ENCODE measurements around the gene PPP2R3C. TPM values are rescaled to one million over a fixed set of nuclear protein-coding genes. Genes with fewer than 3 reads are reported as not detected.
A peak's percentile ranks its signal among the peaks of the same experiment; 100 is the strongest.

PPP2R3C gene
- total RNA-seq (10 to 100 TPM; 36.1 to 41.0 TPM), polyA plus RNA-seq (10 to 100 TPM; 58.0 to 70.9 TPM)

DNA sequence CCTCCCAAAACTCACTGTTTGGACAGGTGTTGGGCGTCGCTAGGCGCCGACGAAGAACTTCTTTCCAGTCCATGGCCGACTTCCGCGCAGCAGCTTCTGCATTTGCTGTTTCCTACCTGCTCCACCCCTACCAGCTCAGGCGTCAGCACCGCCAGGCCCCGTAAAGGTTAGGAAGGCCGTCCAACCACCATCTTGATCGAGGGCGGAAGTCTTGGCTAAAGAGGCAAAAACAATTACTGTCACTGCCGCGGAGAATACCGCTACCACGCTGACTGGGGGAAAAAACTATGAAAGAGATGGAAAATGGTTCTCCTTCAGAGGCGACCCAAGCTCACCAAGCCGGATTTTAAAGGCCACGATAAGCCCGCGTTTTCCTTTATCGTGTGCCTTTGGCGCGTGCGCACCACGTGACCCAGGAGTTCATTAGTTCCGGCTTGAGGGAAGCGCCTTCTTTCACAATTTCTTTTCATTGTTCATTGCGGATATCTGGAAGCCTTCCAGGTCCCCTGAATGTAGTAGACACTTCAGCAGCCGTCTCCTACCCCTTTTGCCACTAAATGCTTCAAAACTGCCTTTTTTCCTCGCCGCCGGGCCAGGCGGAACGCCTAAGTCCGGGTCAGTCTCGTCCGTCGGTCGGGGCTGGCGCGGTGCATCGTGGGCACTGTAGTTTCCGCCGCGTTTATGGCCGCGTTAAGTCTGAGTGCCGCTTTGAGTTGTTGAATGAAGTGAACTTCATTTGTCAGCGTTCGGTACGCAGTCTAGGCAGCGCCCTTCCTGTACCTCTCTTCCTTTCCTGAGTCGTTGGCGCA is at the start of gene PPP2R3C, which contains the start of gene PRORP:
TSS of gene PPP2R3C (minus strand) at position 104 of the 809 bp plus-strand sequence. CDS start at position 73, 31 bp downstream.
TSS of gene PRORP (plus strand) at position 666 of the 809 bp plus-strand sequence. CDS start 694 bp downstream, outside the sequence.
- peak; percentile 93 to 97 (median 95) for DNase-seq
- intact Hi-C loops (cut with micrococcal nuclease), result loop anchor here (1.0 to 5.0 kb wide), 12 partner anchors 76 to 704 kb away; partner anchors contain the start of genes BRMS1L, EAPP, FAM177A1 and NFKBIA
- H3K27ac ChIP-seq (ENCODE audit: low read depth, low read length), result peak within 1 kb of the TSS; percentile 99
- H3K27me3 ChIP-seq (ENCODE audit: insufficient read depth, low read length), result no peaks in the 10 kb centered on the region
- ChIA-PET POLR2A (ENCODE audit: partially characterized antibody) (interaction anchor here (0.6 to 4.7 kb wide), 28 partner anchors 9 to 704 kb away, joined by 3 to 96 read pairs (median 4); partner anchors contain the start of genes BRMS1L, CFL2, FAM177A1 and NFKBIA), CTCF (ENCODE audit: partially characterized antibody) (interaction anchor here (0.6 to 3.4 kb wide), 11 partner anchors 14 to 298 kb away, joined by 3 to 22 read pairs (median 3); partner anchors contain the start of genes NFKBIA and SRP54)
- H3K27me3 Mint-ChIP-seq, result no peaks in the 10 kb centered on the region
- H3K4me1 ChIP-seq (ENCODE audit: insufficient read depth, low read length), result peaks cover 72% of the 10 kb centered on the region
- peak within 1 kb of the TSS; percentile 99 to 100 (median 100) for H3K27ac Mint-ChIP-seq
- peaks cover 42 to 86% (median 64%) of the 10 kb centered on the region in 4 donors for H3K4me1 Mint-ChIP-seq
- peaks cover 15 to 43% of the 10 kb centered on the region in 2 donors for H3K36me3 Mint-ChIP-seq
- H3K4me3 ChIP-seq (ENCODE audit: low read length in 2 of 2), result peak within 1 kb of the TSS; percentile 94 to 99
- H3K4me3 Mint-ChIP-seq, result peak within 1 kb of the TSS; percentile 97 to 100 (median 98)
- H3K9me3 Mint-ChIP-seq, result no peaks in the 10 kb centered on the region
- H3K36me3 ChIP-seq (ENCODE audit: insufficient read depth, low read length), result no peaks in the 10 kb centered on the region
- H3K9me3 ChIP-seq (ENCODE audit: control insufficient read depth in 1 of 2, low read length in 2 of 2), result no peaks in the 10 kb centered on the region

DNA sequence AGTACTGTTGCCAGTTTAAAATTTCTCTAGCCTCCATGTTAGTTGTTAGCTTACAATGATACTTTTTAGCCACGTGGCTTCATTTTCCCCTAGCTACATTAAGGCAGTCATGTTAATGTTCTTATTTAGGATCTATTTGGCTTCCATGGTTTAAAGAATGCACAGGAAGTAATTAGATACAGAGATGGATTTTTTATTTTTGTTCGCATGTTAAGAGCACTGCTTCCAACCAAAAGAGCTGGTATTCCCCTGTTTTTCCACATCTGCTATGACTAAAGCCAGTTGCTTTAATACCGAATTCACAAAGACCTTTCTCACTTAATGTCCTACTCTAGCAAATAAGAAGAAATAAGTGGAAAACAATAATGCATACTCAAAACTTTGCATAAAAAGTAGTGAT is 45.7 kb upstream of the PPP2R3C start:
- ChIA-PET POLR2A (ENCODE audit: partially characterized antibody) (no interaction called here), CTCF (ENCODE audit: partially characterized antibody) (interaction anchor here (1.2 kb wide), 1 partner anchor 254 kb away, joined by 3 read pairs; no protein-coding TSS in a partner anchor)
- no peak overlapping the region for H3K27ac ChIP-seq (ENCODE audit: low read depth, low read length)
- intact Hi-C loops (cut with micrococcal nuclease), result no loop called here
- Mint-ChIP-seq H3K4me1 (peaks cover 10 to 20% (median 19%) of the 10 kb centered on the region in 4 donors), H3K36me3 (peaks cover 51 to 55% of the 10 kb centered on the region in 2 donors), H3K27me3 (no peaks in the 10 kb centered on the region), H3K9me3 (peaks cover 0 to 4% (median 0%) of the 10 kb centered on the region in 8 donors), H3K27ac (peak overlapping the region in 2 of 7 donors; percentile 6 to 74), H3K4me3 (no peak overlapping the region)
- H3K9me3 ChIP-seq (ENCODE audit: control insufficient read depth in 1 of 2, low read length in 2 of 2), result no peaks in the 10 kb centered on the region
- H3K36me3 ChIP-seq (ENCODE audit: insufficient read depth, low read length), result no peaks in the 10 kb centered on the region
- H3K4me1 ChIP-seq (ENCODE audit: insufficient read depth, low read length), result peaks cover 2% of the 10 kb centered on the region
- no peaks in the 10 kb centered on the region for H3K27me3 ChIP-seq (ENCODE audit: insufficient read depth, low read length)
- H3K4me3 ChIP-seq (ENCODE audit: low read length in 2 of 2), result no peak overlapping the region
- no peak for DNase-seq

DNA sequence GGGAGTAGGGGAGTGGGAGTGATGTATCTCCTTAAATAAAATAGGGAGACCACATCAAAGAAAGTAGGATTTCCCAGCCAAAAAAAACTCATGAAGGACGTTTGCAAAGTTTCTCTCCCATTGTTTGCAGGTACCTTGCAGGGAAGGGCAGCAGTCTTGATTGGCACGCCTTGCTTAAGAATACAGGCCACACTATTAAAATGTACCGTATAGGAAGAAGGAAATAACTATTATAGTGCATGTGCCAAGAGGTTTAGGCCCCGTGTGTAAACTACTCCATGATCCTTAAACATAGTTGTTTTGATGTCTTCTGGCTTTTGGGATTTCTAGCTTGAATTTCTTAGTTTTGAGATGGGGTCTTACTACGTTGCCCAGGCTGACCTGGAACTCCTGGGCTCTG is 43.1 kb upstream of the PPP2R3C start:
- no peaks in the 10 kb centered on the region for H3K36me3 ChIP-seq (ENCODE audit: insufficient read depth, low read length)

DNA sequence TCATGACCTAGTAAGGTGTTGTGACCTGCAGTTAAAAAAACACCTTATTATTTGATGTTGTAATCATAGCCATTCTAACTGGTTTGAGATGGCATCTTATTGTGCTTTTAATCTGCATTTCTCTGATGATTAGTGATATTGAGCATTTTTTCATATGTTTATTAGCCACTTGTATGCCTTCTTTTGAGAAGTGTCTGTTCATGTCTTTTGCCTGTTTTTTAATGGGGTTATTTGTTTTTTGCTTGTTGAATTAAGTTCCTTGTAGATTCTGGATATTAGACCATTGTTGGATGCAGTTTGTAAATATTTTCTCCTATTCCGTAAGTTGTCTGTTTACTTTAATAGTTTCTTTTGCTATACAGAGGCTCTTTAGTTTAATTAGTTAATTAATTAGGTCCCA is 41.6 kb upstream of the PPP2R3C start:
- POLR2A ChIA-PET (ENCODE audit: partially characterized antibody), result no interaction called here
- Histone ChIP-seq H3K9me3 (ENCODE audit: control insufficient read depth in 1 of 2, low read length in 2 of 2) (no peaks in the 10 kb centered on the region), H3K4me1 (ENCODE audit: insufficient read depth, low read length) (peaks cover 34% of the 10 kb centered on the region), H3K27me3 (ENCODE audit: insufficient read depth, low read length) (no peaks in the 10 kb centered on the region), H3K27ac (ENCODE audit: low read depth, low read length) (no peak overlapping the region), H3K36me3 (ENCODE audit: insufficient read depth, low read length) (peaks cover 9% of the 10 kb centered on the region), H3K4me3 (ENCODE audit: low read length in 2 of 2) (no peak overlapping the region)
- DNase-seq, result no peak
- intact Hi-C loops (cut with micrococcal nuclease), result loop anchor here (5.0 kb wide), 1 partner anchor 39 kb away; no protein-coding TSS in a partner anchor
- Mint-ChIP-seq H3K27ac (peak overlapping the region in 2 of 7 donors; percentile 43 to 57), H3K4me3 (no peak overlapping the region), H3K27me3 (no peaks in the 10 kb centered on the region), H3K4me1 (peaks cover 25 to 45% (median 39%) of the 10 kb centered on the region in 4 donors), H3K9me3 (no peaks in the 10 kb centered on the region), H3K36me3 (peaks cover 53 to 54% of the 10 kb centered on the region in 2 donors)
- CTCF ChIA-PET (ENCODE audit: partially characterized antibody), result no interaction called here

More for the DNA sequence above, 43.1 kb upstream of the PPP2R3C start:
- Mint-ChIP-seq H3K4me3 (no peak overlapping the region), H3K9me3 (peaks cover 0 to 4% (median 0%) of the 10 kb centered on the region in 8 donors), H3K27ac (peak overlapping the region in 2 of 7 donors; percentile 27 to 56), H3K27me3 (no peaks in the 10 kb centered on the region), H3K4me1 (peaks cover 22 to 38% (median 32%) of the 10 kb centered on the region in 4 donors), H3K36me3 (peaks cover 50 to 51% of the 10 kb centered on the region in 2 donors)
- peaks cover 28% of the 10 kb centered on the region for H3K4me1 ChIP-seq (ENCODE audit: insufficient read depth, low read length)
- intact Hi-C loops (cut with micrococcal nuclease), result loop anchor here (5.0 kb wide), 1 partner anchor 37 kb away; no protein-coding TSS in a partner anchor
- no peak overlapping the region for H3K27ac ChIP-seq (ENCODE audit: low read depth, low read length)
- no peak overlapping the region for H3K4me3 ChIP-seq (ENCODE audit: low read length in 2 of 2)
- ChIA-PET POLR2A (ENCODE audit: partially characterized antibody) (no interaction called here), CTCF (ENCODE audit: partially characterized antibody) (interaction anchor here (1.1 kb wide), 1 partner anchor 10 kb away, joined by 3 read pairs; no protein-coding TSS in a partner anchor)
- H3K27me3 ChIP-seq (ENCODE audit: insufficient read depth, low read length), result no peaks in the 10 kb centered on the region
- DNase-seq, result no peak
- no peaks in the 10 kb centered on the region for H3K9me3 ChIP-seq (ENCODE audit: control insufficient read depth in 1 of 2, low read length in 2 of 2)

DNA sequence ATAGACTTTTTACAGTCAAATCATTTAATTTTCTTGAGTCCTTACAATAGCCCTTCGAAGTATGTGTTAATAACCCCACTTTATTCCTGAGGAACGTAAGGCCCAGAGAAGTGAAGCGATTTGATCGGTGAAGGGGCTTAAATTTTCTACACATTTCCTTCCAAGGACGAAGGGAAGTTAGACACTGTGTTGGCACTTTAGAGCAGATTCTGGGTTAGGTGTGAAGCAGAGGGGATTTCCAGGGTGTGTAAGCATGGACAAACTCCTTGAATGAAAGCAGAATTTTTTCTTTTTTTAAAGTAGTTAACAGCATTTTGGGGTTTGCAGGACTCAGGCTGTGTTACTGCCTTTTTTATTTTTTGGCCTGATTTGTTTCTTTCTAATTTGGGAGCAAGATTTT is 39.4 kb upstream of the PPP2R3C start:
- Histone ChIP-seq H3K9me3 (ENCODE audit: control insufficient read depth in 1 of 2, low read length in 2 of 2) (no peaks in the 10 kb centered on the region), H3K4me1 (ENCODE audit: insufficient read depth, low read length) (peaks cover 39% of the 10 kb centered on the region), H3K27me3 (ENCODE audit: insufficient read depth, low read length) (no peaks in the 10 kb centered on the region), H3K27ac (ENCODE audit: low read depth, low read length) (no peak overlapping the region), H3K4me3 (ENCODE audit: low read length in 2 of 2) (no peak overlapping the region), H3K36me3 (ENCODE audit: insufficient read depth, low read length) (peaks cover 9% of the 10 kb centered on the region)
- Mint-ChIP-seq H3K4me3 (peak overlapping the region in 5 of 8 donors; percentile 10 to 79 (median 36)), H3K27me3 (no peaks in the 10 kb centered on the region), H3K27ac (peak overlapping the region; percentile 24 to 84 (median 66)), H3K4me1 (peaks cover 33 to 56% (median 49%) of the 10 kb centered on the region in 4 donors), H3K36me3 (peaks cover 42 to 43% of the 10 kb centered on the region in 2 donors), H3K9me3 (no peaks in the 10 kb centered on the region)
- POLR2A ChIA-PET (ENCODE audit: partially characterized antibody), result no interaction called here
- DNase-seq, result peak; percentile 18 to 72 (median 34)
- CTCF ChIA-PET (ENCODE audit: partially characterized antibody), result interaction anchor here (0.6 kb wide), 1 partner anchor 625 kb away, joined by 3 read pairs; no protein-coding TSS in a partner anchor
- intact Hi-C loops (cut with micrococcal nuclease), result loop anchor here (5.0 kb wide), 1 partner anchor 41 kb away; no protein-coding TSS in a partner anchor

DNA sequence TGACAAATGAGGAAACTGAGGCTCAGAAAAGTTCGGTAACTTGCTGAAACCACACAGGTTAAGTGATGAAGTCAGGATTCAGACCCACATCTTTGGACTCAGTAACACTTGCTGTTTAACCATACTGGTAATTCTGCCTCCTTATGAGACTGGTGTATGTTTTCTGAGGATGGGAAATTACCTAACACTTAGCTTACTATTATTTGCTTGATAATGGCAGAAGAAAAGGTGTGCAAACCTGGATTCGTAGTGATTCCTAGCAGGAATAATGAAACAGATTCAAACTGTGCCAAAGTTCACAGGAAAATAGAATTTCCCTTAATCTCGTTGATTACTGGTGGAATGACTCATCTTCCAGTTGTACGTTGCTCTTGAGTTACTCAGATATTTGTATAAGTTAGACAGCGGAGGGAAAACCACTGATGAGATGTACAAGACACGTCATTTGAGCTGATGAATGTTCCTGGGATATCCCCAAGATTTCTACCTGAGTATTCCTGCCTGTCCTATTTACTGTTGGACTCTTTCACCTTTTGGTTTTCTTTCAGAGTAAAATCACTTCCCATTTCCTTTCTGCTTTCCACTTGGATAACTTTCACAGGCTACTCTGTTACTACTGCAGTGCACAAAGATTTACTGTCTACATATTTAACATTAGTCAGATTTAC is 38.1 kb upstream of the PPP2R3C start:
- peaks cover 34 to 38% of the 10 kb centered on the region in 2 donors for H3K36me3 Mint-ChIP-seq

More for the DNA sequence above, 38.1 kb upstream of the PPP2R3C start:
- Histone ChIP-seq H3K4me3 (ENCODE audit: low read length in 2 of 2) (no peak overlapping the region), H3K4me1 (ENCODE audit: insufficient read depth, low read length) (peaks cover 51% of the 10 kb centered on the region), H3K27me3 (ENCODE audit: insufficient read depth, low read length) (no peaks in the 10 kb centered on the region), H3K36me3 (ENCODE audit: insufficient read depth, low read length) (peaks cover 9% of the 10 kb centered on the region), H3K27ac (ENCODE audit: low read depth, low read length) (no peak overlapping the region), H3K9me3 (ENCODE audit: control insufficient read depth in 1 of 2, low read length in 2 of 2) (no peaks in the 10 kb centered on the region)
- intact Hi-C loops (cut with micrococcal nuclease), result loop anchor here (5.0 kb wide), 1 partner anchor 42 kb away; no protein-coding TSS in a partner anchor
- H3K4me3 Mint-ChIP-seq, result peak overlapping the region in 5 of 8 donors; percentile 3 to 71 (median 45)
- POLR2A ChIA-PET (ENCODE audit: partially characterized antibody), result interaction anchor here (0.5 to 0.7 kb wide), 2 partner anchors 15 to 45 kb away, joined by 3 to 6 read pairs; no protein-coding TSS in a partner anchor
- peaks cover 42 to 68% (median 53%) of the 10 kb centered on the region in 4 donors for H3K4me1 Mint-ChIP-seq
- H3K27me3 Mint-ChIP-seq, result no peaks in the 10 kb centered on the region
- DNase-seq, result no peak
- H3K27ac Mint-ChIP-seq, result peak overlapping the region in 6 of 7 donors; percentile 52 to 88 (median 72)
- H3K9me3 Mint-ChIP-seq, result no peaks in the 10 kb centered on the region
- CTCF ChIA-PET (ENCODE audit: partially characterized antibody), result no interaction called here
